OCI-LY3 (cell line): ENCODE measurements around the gene MUC4.

ENCODE experiments used
- H2AFZ ChIP-seq: fragments of 200-600, 300-600 bp; shearing (Covaris generic); 2 replicates; pipeline ENCODE4 v1.6.0; 2014; ENCODE audit warnings: antibody characterized with exemption, low read depth, low read length
- H3K27ac ChIP-seq: fragments of 200-600, 300-600 bp; sonication (generic); 2 replicates; pipeline ENCODE4 v1.5.1; 2014; ENCODE audit warnings: mild to moderate bottlenecking, low read length, moderate library complexity, mixed read lengths
- H3K27me3 ChIP-seq: fragments of 200-600, 300-600 bp; sonication (generic); 2 replicates; pipeline ENCODE4 v1.6.1; 2014; ENCODE audit warnings: low read depth, low read length, mixed read lengths
- H3K36me3 ChIP-seq: fragments of 200-600, 300-600 bp; sonication (generic); replicated peaks from 2 replicates; pipeline ENCODE3; 2014; ENCODE audit warnings: low read depth, low read length, mixed read lengths
- H3K4me1 ChIP-seq: fragments of 300-600, 200-600 bp; sonication (generic); 2 replicates; pipeline ENCODE4 v1.6.1; 2014; ENCODE audit warnings: low read length, mixed read lengths
- H3K4me2 ChIP-seq: fragments of 200-600, 300-600 bp; sonication (generic); 2 replicates; pipeline ENCODE4 v1.6.1; 2014; ENCODE audit warnings: low read length, mixed read lengths
- H3K4me3 ChIP-seq: fragments of 300-600, 200-600 bp; sonication (generic); 2 replicates; pipeline ENCODE4 v1.5.1; 2014; ENCODE audit warnings: antibody characterized with exemption, mild to moderate bottlenecking, low read length, moderate library complexity
- H3K79me2 ChIP-seq: fragments of 300-600, 200-600 bp; shearing (Covaris generic); 2 replicates; pipeline ENCODE4 v1.6.1; 2014; ENCODE audit warnings: mild to moderate bottlenecking, low read length, mixed read lengths
- H3K9ac ChIP-seq: fragments of 300-600, 200-600 bp; shearing (Covaris generic); 2 replicates; pipeline ENCODE4 v1.6.0; 2014; ENCODE audit warnings: mild to moderate bottlenecking, low read length, moderate library complexity
- H3K9me3 ChIP-seq: fragments of 200-600, 300-600 bp; shearing (Covaris generic); 2 replicates; pipeline ENCODE4 v1.6.1; 2014; ENCODE audit warnings: low read length, mixed read lengths; ENCODE audit not compliant: insufficient read depth
- H4K20me1 ChIP-seq: fragments of 200-600, 300-600 bp; sonication (generic); 2 replicates; pipeline ENCODE4 v1.6.1; 2016; ENCODE audit warnings: low read length, mixed read lengths; ENCODE audit not compliant: insufficient read depth
- CTCF ChIP-seq: fragments of 200-600, 300-600 bp; sonication (generic); IDR thresholded peaks from 2 replicates; pipeline ENCODE4 v1.5.1; 2014; ENCODE audit warnings: antibody characterized with exemption, low read length, low read depth
- EZH2phosphoT487 ChIP-seq: fragments of 200-600 bp; shearing (Covaris generic); IDR thresholded peaks from 2 replicates; pipeline ENCODE4 v1.6.1; 2018; ENCODE audit warnings: antibody characterized with exemption, mixed run types, low read depth

Gene MUC4

GRCh38 chr3:195849322-195850074, 37.8 kb upstream of the MUC4 start:
- Histone ChIP-seq H3K27ac (no peak overlapping the region), H3K27me3 (peaks cover 4% of the 10 kb centered on the region; the same call in 1 of the 2 replicates), H4K20me1 (no peaks in the 10 kb centered on the region), H3K9me3 (no peaks in the 10 kb centered on the region), H2AFZ (no peak overlapping the region), H3K36me3 (no peaks in the 10 kb centered on the region), H3K4me2 (no peak overlapping the region), H3K4me1 (peaks cover 4% of the 10 kb centered on the region; the same call in 1 of the 2 replicates), H3K4me3 (no peak overlapping the region), H3K9ac (no peak overlapping the region), H3K79me2 (no peaks in the 10 kb centered on the region)
- TF ChIP-seq CTCF (no peak), EZH2phosphoT487 (no peak)

- Histone ChIP-seq H3K4me3 (no peak overlapping the region), H3K9me3 (no peaks in the 10 kb centered on the region), H2AFZ (no peak overlapping the region), H3K4me2 (no peak overlapping the region), H3K27ac (no peak overlapping the region), H4K20me1 (no peaks in the 10 kb centered on the region), H3K27me3 (peaks cover 4% of the 10 kb centered on the region; the same call in 1 of the 2 replicates), H3K4me1 (peaks cover 4% of the 10 kb centered on the region; the same call in 1 of the 2 replicates), H3K36me3 (no peaks in the 10 kb centered on the region), H3K79me2 (no peaks in the 10 kb centered on the region), H3K9ac (no peak overlapping the region)
- no peak for TF ChIP-seq CTCF
- TF ChIP-seq EZH2phosphoT487 = no peak
These were observed 35.6 kb upstream of the MUC4 start for GRCh38 chr3:195847055-195847950.

- Histone ChIP-seq H3K79me2 (no peaks in the 10 kb centered on the region), H3K27ac (no peak overlapping the region), H2AFZ (no peak overlapping the region), H3K27me3 (0 out of 2 replicates have a peak, but pooled peaks cover 4% of the 10 kb centered on the region), H3K9me3 (no peaks in the 10 kb centered on the region), H3K4me2 (no peak overlapping the region), H3K36me3 (no peaks in the 10 kb centered on the region), H4K20me1 (no peaks in the 10 kb centered on the region), H3K4me1 (no peaks in the 10 kb centered on the region), H3K4me3 (no peak overlapping the region), H3K9ac (no peak overlapping the region)
- TF ChIP-seq CTCF (no peak), EZH2phosphoT487 (no peak)
These were observed 33.8 kb upstream of the MUC4 start for GRCh38 chr3:195845483-195845882.

GRCh38 chr3:195844671-195845218, 33.0 kb upstream of the MUC4 start:
- Histone ChIP-seq H3K4me3 (no peak overlapping the region), H3K36me3 (no peaks in the 10 kb centered on the region), H3K27me3 (0 out of 2 replicates have a peak, but pooled peaks cover 5% of the 10 kb centered on the region), H3K79me2 (no peaks in the 10 kb centered on the region), H3K9me3 (no peaks in the 10 kb centered on the region), H3K27ac (no peak overlapping the region), H2AFZ (no peak overlapping the region; the same call in 1 of the 2 replicates), H3K4me2 (no peak overlapping the region), H3K4me1 (no peaks in the 10 kb centered on the region), H3K9ac (no peak overlapping the region), H4K20me1 (no peaks in the 10 kb centered on the region)
- no peak for TF ChIP-seq CTCF
- no peak for TF ChIP-seq EZH2phosphoT487
